ENCODE data around the gene ACMSD. TPM values are rescaled to one million over a fixed set of nuclear protein-coding genes. Genes with fewer than 3 reads are reported as not detected.

The ACMSD gene
- total and polyA plus RNA-seq, 9 of the 15 experiments (the other 6 are each of a cell fraction or from before 2014, with no cell fraction given), result not detected

DNA sequence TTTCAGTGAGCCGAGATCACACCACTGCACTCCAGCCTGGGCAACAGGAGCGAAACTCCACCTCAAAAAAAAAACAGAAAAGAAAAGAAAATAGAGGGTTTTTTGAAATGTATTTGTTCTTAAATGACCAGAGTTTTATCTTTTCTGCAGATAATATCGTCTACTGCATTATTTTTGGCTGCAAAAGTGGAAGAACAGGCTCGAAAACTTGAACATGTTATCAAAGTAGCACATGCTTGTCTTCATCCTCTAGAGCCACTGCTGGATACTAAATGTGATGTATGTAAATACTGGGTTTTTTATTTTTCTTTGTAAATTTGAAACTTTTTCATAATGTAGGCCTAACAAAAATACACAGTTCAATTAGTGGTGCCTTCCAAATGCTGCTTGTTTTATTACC, 98.3 kb downstream of the ACMSD start (continued):
- TF ChIP-seq DMBX1 (CRISPR knock-in tag; IDR thresholded peaks at IDR 0.05; ENCODE audit: borderline replicate concordance), result no peak
- no peak for TF ChIP-seq MEF2D (tag; conservative IDR thresholded peaks at IDR 0.05; ENCODE audit: low read depth)
- no peak for TF ChIP-seq JUN (IDR thresholded peaks at IDR 0.05; ENCODE audit: borderline replicate concordance, low read depth, low read length)
- TF ChIP-seq JUN (CRISPR knock-in tag; IDR thresholded peaks at IDR 0.05; ENCODE audit: borderline replicate concordance), result no peak
- TF ChIP-seq RBM17 (IDR thresholded peaks at IDR 0.05; ENCODE audit: borderline replicate concordance, low read depth, low read length), result no peak
- TF ChIP-seq ZNF175 (CRISPR knock-in tag; IDR thresholded peaks at IDR 0.05; ENCODE audit: low read depth), result no peak

DNA sequence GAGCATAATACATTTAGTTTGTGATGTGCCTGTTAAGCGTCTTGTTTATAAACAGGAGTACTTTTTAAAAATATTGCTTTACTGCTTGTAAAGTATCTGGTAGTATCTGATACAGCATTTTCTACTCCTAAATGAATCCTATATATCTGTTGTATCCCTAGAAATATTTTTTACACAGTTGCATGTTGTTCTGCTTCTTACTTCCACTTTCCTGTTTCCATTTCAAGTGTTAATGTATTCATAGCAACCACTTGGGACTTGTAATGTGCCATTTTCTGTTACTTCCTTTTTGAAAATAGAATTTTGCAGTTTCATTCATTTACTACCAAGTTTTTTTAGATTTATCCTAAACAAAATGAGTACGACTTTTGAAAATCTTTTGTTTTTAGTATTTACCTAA, 105.1 kb downstream of the ACMSD start:
- DNase-seq (ENCODE audit: extremely low read depth in 1 of 4, low spot score in 3 of 4), result no peak
- FAIRE-seq, result no peak
- no peak overlapping the region for H3K9ac ChIP-seq (ENCODE audit: insufficient read depth in 1 of 2, low read depth in 2 of 2, low read length in 2 of 2)
- CTCF ChIA-PET (ENCODE audit: low intra/inter-chr PET ratio), result no interaction called here
- H3K4me3 ChIP-seq, result no peak overlapping the region
- no peak overlapping the region for H2AFZ ChIP-seq (ENCODE audit: low read depth, low read length)
- H3K4me2 ChIP-seq (ENCODE audit: insufficient read depth, low read length), result no peak overlapping the region
- H3K27me3 ChIP-seq (ENCODE audit: control insufficient read depth in 2 of 2, insufficient read depth in 2 of 2, low read length in 2 of 2), result no peaks in the 10 kb centered on the region
- no peaks in the 10 kb centered on the region for H4K20me1 ChIP-seq (replicated peaks; ENCODE audit: control insufficient read depth, insufficient read depth, low read length)
- no peaks in the 10 kb centered on the region for H3K4me1 ChIP-seq (replicated peaks in 1 of 2; ENCODE audit: control insufficient read depth in 2 of 2, insufficient read depth in 2 of 2, low read length in 2 of 2)
- H3K27ac ChIP-seq (ENCODE audit: extremely low read depth, low read depth, low read length), result no peak overlapping the region
- no peaks in the 10 kb centered on the region for H3K9me3 ChIP-seq (replicated peaks; ENCODE audit: control insufficient read depth, insufficient read depth, low read depth, low read length)
- ATAC-seq, result no peak
- TF ChIP-seq TFAM (CRISPR knock-in tag; conservative IDR thresholded peaks at IDR 0.05) (no peak), NEUROD1 (IDR thresholded peaks at IDR 0.05; ENCODE audit: borderline replicate concordance, low read depth, low read length, partially characterized antibody) (no peak), ZSCAN29 (IDR thresholded peaks at IDR 0.05) (no peak), ZNF253 (CRISPR knock-in tag; conservative IDR thresholded peaks at IDR 0.05) (no peak), EGR1 (conservative IDR thresholded peaks at IDR 0.05) (no peak), SRF (CRISPR knock-in tag; IDR thresholded peaks at IDR 0.05) (no peak)
- TF ChIP-seq, protein P1, sequence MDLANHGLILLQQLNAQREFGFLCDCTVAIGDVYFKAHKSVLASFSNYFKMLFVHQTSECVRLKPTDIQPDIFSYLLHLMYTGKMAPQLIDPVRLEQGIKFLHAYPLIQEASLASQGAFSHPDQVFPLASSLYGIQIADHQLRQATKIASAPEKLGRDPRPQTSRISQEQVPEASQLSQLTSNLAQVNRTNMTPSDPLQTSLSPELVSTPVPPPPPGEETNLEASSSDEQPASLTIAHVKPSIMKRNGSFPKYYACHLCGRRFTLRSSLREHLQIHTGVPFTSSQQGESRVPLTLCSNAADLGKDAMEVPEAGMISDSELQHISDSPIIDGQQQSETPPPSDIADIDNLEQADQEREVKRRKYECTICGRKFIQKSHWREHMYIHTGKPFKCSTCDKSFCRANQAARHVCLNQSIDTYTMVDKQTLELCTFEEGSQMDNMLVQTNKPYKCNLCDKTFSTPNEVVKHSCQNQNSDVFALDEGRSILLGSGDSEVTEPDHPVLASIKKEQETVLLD (IDR thresholded peaks at IDR 0.05), result no peak
- intact Hi-C loops (cut with micrococcal nuclease) (no loop called here), in situ Hi-C loops (cut with MboI) (no loop called here)
- peaks cover 92% of the 10 kb centered on the region for H3K36me3 ChIP-seq (ENCODE audit: control insufficient read depth, insufficient read depth, low read length)
- peaks cover 27% of the 10 kb centered on the region for H3K79me2 ChIP-seq (ENCODE audit: control insufficient read depth, insufficient read depth, low read length)
- H3K9me1 ChIP-seq (ENCODE audit: control insufficient read depth, insufficient read depth, low read length), result no peaks in the 10 kb centered on the region
- POLR2A ChIA-PET, result no interaction called here
- WGBS (ENCODE audit: insufficient coverage, low coverage, missing lambda C conversion rate), result 100% methylated on average over 2 of the region's 2 CpGs
- BruUV-seq (replicated peaks), result no TSS peak
